H1 (cell line): ENCODE measurements around the gene C2orf92. TPM values are rescaled to one million over a fixed set of nuclear protein-coding genes. Genes with fewer than 3 reads are reported as not detected.

Source experiments
- CBX5 ChIP-seq: fragments of 300-800, 300-1000 bp; sonication (generic); IDR thresholded peaks from 2 replicates; pipeline ENCODE4 v1.7.1; 2016; ENCODE audit warnings: antibody characterized with exemption, low read length, low read depth
- EGR1 ChIP-seq: IDR thresholded peaks from 2 replicates; pipeline ENCODE4 v1.6.1; 2011; ENCODE audit warnings: low read depth, low read length, borderline replicate concordance
- HDAC6 ChIP-seq: IDR thresholded peaks from one replicate; pipeline ENCODE4 v1.7.1; 2012; ENCODE audit warnings: low read depth, mild to moderate bottlenecking, inconsistent platforms, low read length, moderate library complexity
- JUND ChIP-seq: IDR thresholded peaks from 2 replicates; pipeline ENCODE4 v1.6.1; 2011; ENCODE audit warnings: mild to moderate bottlenecking, improper control_type of control experiment, low read length
- MAFK ChIP-seq: IDR thresholded peaks from 2 replicates; pipeline ENCODE4 v1.6.1; 2012; ENCODE audit warnings: low read depth, mild to moderate bottlenecking, improper control_type of control experiment, low read length
- SIX5 ChIP-seq: IDR thresholded peaks from 2 replicates; pipeline ENCODE4 v1.6.1; 2011; ENCODE audit warnings: mild to moderate bottlenecking, low read depth, low read length
- SP2 ChIP-seq: IDR thresholded peaks from 2 replicates; pipeline ENCODE4 v1.6.1; 2012; ENCODE audit warnings: mild to moderate bottlenecking, low read length, inconsistent platforms
- TCF12 ChIP-seq: IDR thresholded peaks from 2 replicates; pipeline ENCODE4 v1.6.1; 2011; ENCODE audit warnings: low read depth, mild to moderate bottlenecking, low read length
- polyA plus RNA-seq, 7 experiments: library from polyadenylated mRNA; depleted of rRNA in 3 of 7; stranded (reverse) in 5 of 7; unstranded in 2 of 7; fragments of >200 nt in 5 of 7; fragments of 200-250 nt in 2 of 7; gene quantifications; 1 replicate in 5 of 7; 2 replicates in 1 of 7; 4 replicates in 1 of 7; pipeline versions ENCODE4 v1.2.1 to v1.2.3, GENCODE V29; 2011 to 2013; ENCODE audit warnings: missing spikeins in 2 of 7, mixed read lengths in 2 of 7
- total RNA-seq: library from RNA; stranded (reverse); fragmentation: NEBNext Ultra II Directional; extraction: Animal tissue kit (Norgen Biotek cat#: 25700); gene quantifications from 2 replicates; pipeline ENCODE4 v1.2.1, GENCODE V29; 2021
- TF ChIP-seq, protein P1 (sequence below): fragments of 300-600 bp; sonication (generic); IDR thresholded peaks from 2 replicates; pipeline ENCODE4 v1.7.1; 2012; ENCODE audit warnings: low read length, moderate library complexity, mild to moderate bottlenecking, inconsistent platforms; ENCODE audit not compliant: insufficient replicate concordance
- TF ChIP-seq, protein P2 (sequence below): IDR thresholded peaks from 2 replicates; pipeline ENCODE4 v1.6.1; 2012; ENCODE audit warnings: inconsistent platforms

Gene C2orf92
- total and polyA plus RNA-seq, 2 of the 8 experiments (the other 6 are each of a cell fraction or from before 2014, with no cell fraction given) = 2.3 to 3.7 TPM

DNA sequence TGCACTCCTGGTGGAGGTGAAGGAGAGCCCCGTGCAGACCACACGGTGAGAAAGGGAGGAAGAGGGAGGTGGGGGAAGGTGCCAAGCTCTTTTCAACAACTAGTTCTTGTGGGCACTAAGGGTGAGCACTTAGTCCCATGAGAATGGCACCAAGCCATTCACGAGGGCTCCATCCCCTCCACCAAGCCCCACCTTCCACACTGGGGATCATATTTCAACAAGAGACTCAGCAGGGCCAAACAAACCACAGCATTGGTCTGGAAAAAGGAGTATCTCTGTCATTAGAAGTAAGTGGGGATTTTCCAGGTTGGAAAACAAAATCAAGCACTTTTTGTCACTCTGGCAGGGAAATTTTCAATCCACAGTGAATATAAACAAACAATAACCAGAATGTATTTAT lies 82.2 kb downstream of the C2orf92 start (continued):
- TF ChIP-seq, protein P1, sequence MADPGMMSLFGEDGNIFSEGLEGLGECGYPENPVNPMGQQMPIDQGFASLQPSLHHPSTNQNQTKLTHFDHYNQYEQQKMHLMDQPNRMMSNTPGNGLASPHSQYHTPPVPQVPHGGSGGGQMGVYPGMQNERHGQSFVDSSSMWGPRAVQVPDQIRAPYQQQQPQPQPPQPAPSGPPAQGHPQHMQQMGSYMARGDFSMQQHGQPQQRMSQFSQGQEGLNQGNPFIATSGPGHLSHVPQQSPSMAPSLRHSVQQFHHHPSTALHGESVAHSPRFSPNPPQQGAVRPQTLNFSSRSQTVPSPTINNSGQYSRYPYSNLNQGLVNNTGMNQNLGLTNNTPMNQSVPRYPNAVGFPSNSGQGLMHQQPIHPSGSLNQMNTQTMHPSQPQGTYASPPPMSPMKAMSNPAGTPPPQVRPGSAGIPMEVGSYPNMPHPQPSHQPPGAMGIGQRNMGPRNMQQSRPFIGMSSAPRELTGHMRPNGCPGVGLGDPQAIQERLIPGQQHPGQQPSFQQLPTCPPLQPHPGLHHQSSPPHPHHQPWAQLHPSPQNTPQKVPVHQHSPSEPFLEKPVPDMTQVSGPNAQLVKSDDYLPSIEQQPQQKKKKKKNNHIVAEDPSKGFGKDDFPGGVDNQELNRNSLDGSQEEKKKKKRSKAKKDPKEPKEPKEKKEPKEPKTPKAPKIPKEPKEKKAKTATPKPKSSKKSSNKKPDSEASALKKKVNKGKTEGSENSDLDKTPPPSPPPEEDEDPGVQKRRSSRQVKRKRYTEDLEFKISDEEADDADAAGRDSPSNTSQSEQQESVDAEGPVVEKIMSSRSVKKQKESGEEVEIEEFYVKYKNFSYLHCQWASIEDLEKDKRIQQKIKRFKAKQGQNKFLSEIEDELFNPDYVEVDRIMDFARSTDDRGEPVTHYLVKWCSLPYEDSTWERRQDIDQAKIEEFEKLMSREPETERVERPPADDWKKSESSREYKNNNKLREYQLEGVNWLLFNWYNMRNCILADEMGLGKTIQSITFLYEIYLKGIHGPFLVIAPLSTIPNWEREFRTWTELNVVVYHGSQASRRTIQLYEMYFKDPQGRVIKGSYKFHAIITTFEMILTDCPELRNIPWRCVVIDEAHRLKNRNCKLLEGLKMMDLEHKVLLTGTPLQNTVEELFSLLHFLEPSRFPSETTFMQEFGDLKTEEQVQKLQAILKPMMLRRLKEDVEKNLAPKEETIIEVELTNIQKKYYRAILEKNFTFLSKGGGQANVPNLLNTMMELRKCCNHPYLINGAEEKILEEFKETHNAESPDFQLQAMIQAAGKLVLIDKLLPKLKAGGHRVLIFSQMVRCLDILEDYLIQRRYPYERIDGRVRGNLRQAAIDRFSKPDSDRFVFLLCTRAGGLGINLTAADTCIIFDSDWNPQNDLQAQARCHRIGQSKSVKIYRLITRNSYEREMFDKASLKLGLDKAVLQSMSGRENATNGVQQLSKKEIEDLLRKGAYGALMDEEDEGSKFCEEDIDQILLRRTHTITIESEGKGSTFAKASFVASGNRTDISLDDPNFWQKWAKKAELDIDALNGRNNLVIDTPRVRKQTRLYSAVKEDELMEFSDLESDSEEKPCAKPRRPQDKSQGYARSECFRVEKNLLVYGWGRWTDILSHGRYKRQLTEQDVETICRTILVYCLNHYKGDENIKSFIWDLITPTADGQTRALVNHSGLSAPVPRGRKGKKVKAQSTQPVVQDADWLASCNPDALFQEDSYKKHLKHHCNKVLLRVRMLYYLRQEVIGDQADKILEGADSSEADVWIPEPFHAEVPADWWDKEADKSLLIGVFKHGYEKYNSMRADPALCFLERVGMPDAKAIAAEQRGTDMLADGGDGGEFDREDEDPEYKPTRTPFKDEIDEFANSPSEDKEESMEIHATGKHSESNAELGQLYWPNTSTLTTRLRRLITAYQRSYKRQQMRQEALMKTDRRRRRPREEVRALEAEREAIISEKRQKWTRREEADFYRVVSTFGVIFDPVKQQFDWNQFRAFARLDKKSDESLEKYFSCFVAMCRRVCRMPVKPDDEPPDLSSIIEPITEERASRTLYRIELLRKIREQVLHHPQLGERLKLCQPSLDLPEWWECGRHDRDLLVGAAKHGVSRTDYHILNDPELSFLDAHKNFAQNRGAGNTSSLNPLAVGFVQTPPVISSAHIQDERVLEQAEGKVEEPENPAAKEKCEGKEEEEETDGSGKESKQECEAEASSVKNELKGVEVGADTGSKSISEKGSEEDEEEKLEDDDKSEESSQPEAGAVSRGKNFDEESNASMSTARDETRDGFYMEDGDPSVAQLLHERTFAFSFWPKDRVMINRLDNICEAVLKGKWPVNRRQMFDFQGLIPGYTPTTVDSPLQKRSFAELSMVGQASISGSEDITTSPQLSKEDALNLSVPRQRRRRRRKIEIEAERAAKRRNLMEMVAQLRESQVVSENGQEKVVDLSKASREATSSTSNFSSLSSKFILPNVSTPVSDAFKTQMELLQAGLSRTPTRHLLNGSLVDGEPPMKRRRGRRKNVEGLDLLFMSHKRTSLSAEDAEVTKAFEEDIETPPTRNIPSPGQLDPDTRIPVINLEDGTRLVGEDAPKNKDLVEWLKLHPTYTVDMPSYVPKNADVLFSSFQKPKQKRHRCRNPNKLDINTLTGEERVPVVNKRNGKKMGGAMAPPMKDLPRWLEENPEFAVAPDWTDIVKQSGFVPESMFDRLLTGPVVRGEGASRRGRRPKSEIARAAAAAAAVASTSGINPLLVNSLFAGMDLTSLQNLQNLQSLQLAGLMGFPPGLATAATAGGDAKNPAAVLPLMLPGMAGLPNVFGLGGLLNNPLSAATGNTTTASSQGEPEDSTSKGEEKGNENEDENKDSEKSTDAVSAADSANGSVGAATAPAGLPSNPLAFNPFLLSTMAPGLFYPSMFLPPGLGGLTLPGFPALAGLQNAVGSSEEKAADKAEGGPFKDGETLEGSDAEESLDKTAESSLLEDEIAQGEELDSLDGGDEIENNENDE = no peak
- TF ChIP-seq SIX5 (no peak), TCF12 (no peak), SP2 (no peak), JUND (no peak), CBX5 (no peak), EGR1 (no peak), HDAC6 (no peak), MAFK (no peak)
- TF ChIP-seq, protein P2, sequence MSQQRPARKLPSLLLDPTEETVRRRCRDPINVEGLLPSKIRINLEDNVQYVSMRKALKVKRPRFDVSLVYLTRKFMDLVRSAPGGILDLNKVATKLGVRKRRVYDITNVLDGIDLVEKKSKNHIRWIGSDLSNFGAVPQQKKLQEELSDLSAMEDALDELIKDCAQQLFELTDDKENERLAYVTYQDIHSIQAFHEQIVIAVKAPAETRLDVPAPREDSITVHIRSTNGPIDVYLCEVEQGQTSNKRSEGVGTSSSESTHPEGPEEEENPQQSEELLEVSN = no peak
